GM12891 (cell line): ENCODE measurements around the gene INHBE. TPM values are rescaled to one million over a fixed set of nuclear protein-coding genes. Genes with fewer than 3 reads are reported as not detected.
A peak's percentile ranks its signal among the peaks of the same experiment; 100 is the strongest.
"Not testable (repeated sequence)": the region's sequence is repeated elsewhere in the genome, so short reads cannot be mapped to it uniquely, and the experiment has no call there.

Experiments
- DNase-seq: peaks from one replicate; pipeline ENCODE4 v3.0.0; 2011; ENCODE audit warnings: low spot score; ENCODE audit not compliant: insufficient read length
- FAIRE-seq: peaks from 2 replicates; lab custom pipeline; 2011; peaks lifted over from hg19 to GRCh38; lab: Jason Lieb, UNC
- PAX5 ChIP-seq: IDR thresholded peaks from 2 replicates; pipeline ENCODE4 v1.6.1; 2011; ENCODE audit warnings: low read length, moderate library complexity, mild to moderate bottlenecking; ENCODE audit not compliant: insufficient read depth, severe bottlenecking
- POLR2A ChIP-seq: IDR thresholded peaks from 2 replicates; pipeline ENCODE4 v1.6.1; 2011; ENCODE audit warnings: low read depth, low read length, control low read depth
- POLR2AphosphoS5 ChIP-seq: IDR thresholded peaks from 2 replicates; pipeline ENCODE4 v1.6.1; 2011; ENCODE audit warnings: low read depth, low read length, control low read depth
- POU2F2 ChIP-seq: IDR thresholded peaks from 2 replicates; pipeline ENCODE4 v1.6.1; 2011; ENCODE audit warnings: low read depth, mild to moderate bottlenecking, control low read depth, low read length, moderate library complexity
- SPI1 ChIP-seq: IDR thresholded peaks from 2 replicates; pipeline ENCODE4 v1.6.1; 2011; ENCODE audit warnings: low read depth, low read length, control low read depth
- TAF1 ChIP-seq: IDR thresholded peaks from 2 replicates; pipeline ENCODE4 v1.6.1; 2011; ENCODE audit warnings: low read depth, low read length, control low read depth
- polyA plus RNA-seq: library from polyadenylated mRNA; unstranded; fragments of >200 nt; gene quantifications from one replicate; pipeline ENCODE4 v1.2.1, GENCODE V29; 2012; ENCODE audit warnings: low read depth, missing spikeins, inconsistent platforms; ENCODE audit not compliant: missing spikeins

Gene INHBE, protein sequence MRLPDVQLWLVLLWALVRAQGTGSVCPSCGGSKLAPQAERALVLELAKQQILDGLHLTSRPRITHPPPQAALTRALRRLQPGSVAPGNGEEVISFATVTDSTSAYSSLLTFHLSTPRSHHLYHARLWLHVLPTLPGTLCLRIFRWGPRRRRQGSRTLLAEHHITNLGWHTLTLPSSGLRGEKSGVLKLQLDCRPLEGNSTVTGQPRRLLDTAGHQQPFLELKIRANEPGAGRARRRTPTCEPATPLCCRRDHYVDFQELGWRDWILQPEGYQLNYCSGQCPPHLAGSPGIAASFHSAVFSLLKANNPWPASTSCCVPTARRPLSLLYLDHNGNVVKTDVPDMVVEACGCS
- polyA plus RNA-seq = 0.41 TPM

DNA sequence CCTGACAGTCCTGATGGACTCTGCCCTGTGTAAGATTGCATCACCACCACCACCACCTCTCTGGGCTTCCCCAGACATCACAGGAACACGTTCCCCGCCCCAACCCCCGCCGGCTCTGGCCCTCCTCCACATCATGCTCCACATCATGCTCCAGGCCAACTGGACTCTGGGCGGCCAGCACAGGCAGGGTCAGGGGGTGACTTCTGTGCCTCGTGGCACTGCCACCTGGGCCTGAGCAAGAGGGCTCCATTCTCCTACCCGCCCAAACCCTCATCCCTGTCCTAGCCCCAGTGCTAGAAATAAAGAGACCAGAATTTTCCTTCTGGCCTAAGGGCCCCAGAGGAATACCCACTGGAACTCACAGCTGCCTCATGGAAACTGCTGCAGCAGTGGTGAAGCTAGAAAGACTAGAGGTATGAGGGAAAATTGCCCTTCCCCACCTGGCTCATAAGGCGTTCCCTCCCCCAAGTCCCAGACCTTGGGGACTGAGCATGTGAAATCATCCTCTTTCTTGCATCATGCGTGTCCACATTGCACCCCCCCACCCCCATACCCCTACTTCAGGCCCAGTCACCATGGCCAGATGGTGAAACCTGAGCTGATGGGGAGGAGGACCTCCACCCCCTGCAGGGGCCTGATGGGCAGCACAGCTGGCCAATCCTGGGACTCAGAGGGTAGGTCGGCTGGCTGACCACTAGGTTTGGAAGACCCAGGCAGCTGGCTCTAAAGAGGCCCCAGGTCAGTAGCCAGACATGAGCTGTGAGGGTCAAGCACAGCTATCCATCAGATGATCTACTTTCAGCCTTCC is at the start of gene INHBE:
Gene INHBE (plus strand): TSS at position 742 of the 808 bp plus-strand sequence. CDS start 230 bp downstream, outside the sequence.
- FAIRE-seq = no peak
- TF ChIP-seq SPI1 (no peak), TAF1 (no peak), POLR2AphosphoS5 (no peak), PAX5 (no peak), POU2F2 (no peak), POLR2A (no peak)
- DNase-seq = no peak

DNA sequence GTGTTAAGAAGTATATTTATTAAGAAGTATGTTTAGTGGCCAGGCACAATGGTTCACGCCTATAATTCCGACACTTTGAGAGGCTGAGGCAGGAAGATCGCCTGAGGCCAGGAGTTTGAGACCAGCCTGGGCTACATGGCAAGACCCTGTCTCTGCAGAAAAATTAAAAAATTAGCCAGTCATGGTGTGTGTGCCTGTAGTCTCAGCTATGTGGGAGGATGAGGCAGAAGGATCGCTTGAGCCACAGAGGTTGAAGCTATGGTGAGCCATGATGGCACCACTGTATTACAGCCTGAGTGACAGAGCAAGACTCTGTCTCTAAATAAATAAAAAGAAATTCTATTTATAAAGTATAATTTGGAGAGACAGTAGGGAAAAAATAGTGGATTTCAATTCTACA is 44.6 kb upstream of the INHBE start:
- DNase-seq (no peak), FAIRE-seq (no peak)

DNA sequence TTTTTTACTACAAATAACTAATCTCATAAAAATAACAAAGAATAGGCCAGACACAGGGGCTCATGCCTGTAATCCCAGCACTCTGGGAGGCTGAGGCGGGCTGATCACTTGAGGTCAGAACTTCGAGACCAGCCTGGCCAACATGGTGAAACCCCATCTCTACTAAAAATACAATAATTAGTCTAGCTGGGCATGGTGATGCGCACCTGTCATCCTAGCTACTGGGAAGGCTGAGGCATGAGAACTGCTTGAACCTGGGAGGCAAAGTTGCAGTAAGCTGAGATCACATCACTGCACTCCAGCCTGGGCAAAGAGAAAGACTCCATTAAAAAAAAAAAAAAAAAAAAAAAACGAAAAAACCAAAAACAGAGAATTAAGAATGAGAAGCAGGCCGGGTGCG is 40.9 kb upstream of the INHBE start:
- DNase-seq = not testable (repeated sequence)

More for the DNA sequence above, 44.6 kb upstream of the INHBE start:
- no peak for TF ChIP-seq POLR2A
- no peak for TF ChIP-seq POU2F2
- TF ChIP-seq PAX5 = no peak
- TF ChIP-seq TAF1 = no peak
- TF ChIP-seq SPI1 = no peak
- no peak for TF ChIP-seq POLR2AphosphoS5

DNA sequence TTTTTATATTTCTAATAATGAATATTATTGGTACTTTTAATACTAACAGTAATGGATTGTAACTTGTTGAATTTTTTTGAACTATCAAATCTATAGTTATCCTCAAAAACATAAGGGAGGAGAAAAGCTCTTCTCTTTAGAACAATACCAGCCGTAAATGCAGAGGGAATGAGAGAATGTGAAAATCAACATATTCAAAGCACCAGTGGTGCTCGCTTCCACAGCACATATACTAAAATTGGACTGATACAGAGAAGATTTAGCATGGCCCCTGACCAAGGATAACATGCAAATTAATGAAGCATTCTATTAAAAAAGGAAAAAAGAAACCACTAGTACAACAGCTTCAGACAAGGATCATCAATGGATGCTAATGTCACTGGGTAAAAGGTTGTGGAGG is 40.0 kb upstream of the INHBE start:
- no peak for TF ChIP-seq SPI1
- no peak for TF ChIP-seq PAX5
- TF ChIP-seq POLR2AphosphoS5 = no peak
- TF ChIP-seq POU2F2 = no peak
- TF ChIP-seq TAF1 = no peak
- TF ChIP-seq POLR2A = no peak
- FAIRE-seq = no peak
- DNase-seq = no peak

More for the DNA sequence above, 40.9 kb upstream of the INHBE start:
- not testable (repeated sequence) for FAIRE-seq

DNA sequence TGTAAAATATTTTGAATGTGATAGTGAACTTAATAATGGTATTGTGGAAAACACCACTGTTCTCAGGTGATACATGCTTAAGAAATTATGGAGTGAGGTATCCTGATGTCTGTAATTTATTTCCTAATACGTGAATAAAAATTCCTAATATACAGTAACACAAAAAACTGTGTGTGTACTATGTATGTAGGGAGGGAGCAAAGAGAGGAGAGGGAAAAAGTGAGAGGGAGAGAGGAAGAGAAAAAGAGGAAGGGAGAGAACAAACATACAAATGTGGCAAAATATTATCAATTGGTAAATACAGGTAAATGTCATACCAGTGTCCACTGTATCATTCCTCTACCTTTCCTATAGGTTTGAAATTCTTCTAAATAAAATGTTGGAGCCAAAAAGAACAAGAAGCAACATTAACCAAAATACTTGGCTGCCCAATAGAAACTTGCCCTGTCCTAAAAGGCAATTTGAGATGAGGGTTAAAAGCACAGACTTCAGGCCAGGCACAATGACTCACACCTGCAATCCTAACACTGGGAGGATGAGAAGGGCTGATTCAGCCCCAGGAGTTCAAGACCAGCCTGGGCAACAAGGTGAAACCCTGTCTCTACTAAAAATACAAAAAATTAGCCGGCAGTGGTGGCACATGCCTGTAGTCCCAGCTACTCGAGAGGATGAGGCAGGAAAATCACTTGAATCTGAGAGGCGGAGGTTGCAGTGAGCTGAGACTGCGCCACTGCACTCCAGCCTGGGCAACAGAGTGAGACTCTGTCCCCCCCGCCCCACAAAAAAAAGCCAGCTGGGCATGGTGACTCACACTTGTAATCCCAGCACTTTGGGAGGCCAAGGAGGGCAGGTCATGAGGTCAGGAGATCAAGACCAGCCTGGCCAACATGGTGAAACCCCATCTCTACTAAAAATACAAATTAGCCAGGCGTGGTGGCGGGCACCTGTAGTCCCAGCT is 38.8 kb upstream of the INHBE start:
- DNase-seq (no peak), FAIRE-seq (no peak)

DNA sequence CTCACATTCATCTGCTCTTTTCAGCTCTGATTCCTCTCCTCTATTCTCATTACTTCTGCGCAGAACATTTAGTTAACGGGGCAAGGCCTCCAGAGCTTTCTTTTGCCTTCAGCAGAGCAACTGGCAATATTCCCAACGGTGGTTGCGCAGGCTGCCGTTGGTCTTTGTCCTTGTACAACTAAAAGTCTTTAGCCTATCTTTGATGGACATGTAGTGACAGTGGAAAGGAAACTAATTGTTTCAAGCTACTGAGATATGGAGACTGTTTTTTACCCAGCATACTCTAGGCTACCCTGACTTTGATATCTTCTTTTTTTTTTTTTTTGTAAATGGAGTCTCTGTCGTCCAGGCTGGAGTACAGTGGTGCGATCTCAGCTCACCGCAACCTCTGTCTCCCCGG is 36.9 kb upstream of the INHBE start:
- DNase-seq (no peak), FAIRE-seq (no peak)
- TF ChIP-seq PAX5 (no peak), POLR2A (no peak), TAF1 (no peak)

More for the DNA sequence above, 38.8 kb upstream of the INHBE start:
- TF ChIP-seq PAX5 (no peak), POLR2AphosphoS5 (no peak), SPI1 (peak; percentile 31; the same call in 1 of the 2 replicates), POLR2A (no peak)

DNA sequence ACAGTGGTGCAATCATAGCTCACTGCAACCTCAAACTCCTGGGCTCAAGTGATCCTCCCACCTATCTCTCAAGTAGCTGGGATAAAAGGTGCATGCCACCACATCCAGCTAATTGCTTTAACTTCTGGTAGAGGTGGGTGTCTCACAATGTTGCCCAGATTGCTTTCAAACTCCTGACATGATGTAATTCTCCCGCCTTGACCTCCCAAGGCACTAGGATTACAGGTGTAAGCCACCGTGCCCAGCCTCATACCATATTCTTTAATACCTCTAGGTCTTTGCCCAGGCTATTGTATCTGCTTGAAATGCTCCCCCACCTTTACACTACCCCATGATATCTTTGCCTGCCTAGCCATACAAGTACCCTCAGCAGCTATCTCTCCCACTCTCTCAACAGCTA is 35.6 kb upstream of the INHBE start:
- FAIRE-seq = no peak
- TF ChIP-seq PAX5 (no peak), POLR2AphosphoS5 (no peak), TAF1 (no peak), SPI1 (no peak), POLR2A (no peak), POU2F2 (no peak)
- DNase-seq = no peak

DNA sequence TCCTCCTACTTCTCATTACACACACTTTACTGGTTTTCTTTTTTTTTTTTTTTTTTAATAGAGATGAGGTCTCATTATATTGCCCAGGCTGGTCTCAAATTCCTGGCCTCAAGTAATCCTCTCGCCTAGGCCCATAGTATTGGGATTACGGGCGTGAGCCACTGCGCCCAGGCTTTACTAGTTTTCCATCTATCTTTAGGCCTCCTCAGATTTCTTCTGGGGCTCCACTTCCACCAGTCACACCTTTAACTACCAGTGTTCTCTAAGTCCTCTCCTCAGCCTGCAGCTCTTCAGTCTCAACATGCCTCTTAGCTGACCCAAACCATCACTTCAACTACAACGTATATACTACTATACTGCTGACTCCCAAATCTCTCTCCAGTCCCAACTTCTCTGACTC is 34.6 kb upstream of the INHBE start:
- no peak for TF ChIP-seq POLR2AphosphoS5
- no peak for TF ChIP-seq PAX5
- no peak for TF ChIP-seq TAF1
- no peak for TF ChIP-seq POLR2A
- no peak for TF ChIP-seq SPI1
- TF ChIP-seq POU2F2 = no peak
- FAIRE-seq (no peak), DNase-seq (no peak)

DNA sequence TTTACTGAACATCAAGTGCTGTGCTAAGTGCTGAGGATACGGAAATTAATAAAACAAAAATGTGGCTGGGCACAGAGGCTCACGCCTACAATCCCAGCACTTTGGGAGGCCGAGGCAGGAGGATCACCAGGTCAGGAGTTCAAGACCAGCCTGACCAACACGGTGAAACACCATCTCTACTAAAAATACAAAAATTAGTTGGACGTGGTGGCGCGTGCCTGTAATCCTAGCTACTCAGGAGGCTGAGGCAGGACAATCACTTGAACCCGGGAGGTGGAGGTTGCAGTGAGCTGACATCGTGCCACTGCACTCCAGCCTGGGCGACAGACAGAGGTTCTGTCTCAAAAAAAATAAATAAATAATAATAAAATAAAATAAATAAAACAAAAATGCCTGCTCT is 28.2 kb upstream of the INHBE start:
- not testable (repeated sequence) for FAIRE-seq, DNase-seq
